ENCODE results near the gene AKAP8L.
"Not testable (repeated sequence)": the region's sequence is repeated elsewhere in the genome, so short reads cannot be mapped to it uniquely, and the experiment has no call there.

The AKAP8L gene

GRCh38 chr19:15412832-15413231, 6.0 kb downstream of the AKAP8L start:
- DNase-seq, result no peak

GRCh38 chr19:15411351-15411750, 7.4 kb downstream of the AKAP8L start:
- not testable (repeated sequence) for DNase-seq

GRCh38 chr19:15404780-15405211, 14.0 kb downstream of the AKAP8L start:
- DNase-seq, result no peak

DNA sequence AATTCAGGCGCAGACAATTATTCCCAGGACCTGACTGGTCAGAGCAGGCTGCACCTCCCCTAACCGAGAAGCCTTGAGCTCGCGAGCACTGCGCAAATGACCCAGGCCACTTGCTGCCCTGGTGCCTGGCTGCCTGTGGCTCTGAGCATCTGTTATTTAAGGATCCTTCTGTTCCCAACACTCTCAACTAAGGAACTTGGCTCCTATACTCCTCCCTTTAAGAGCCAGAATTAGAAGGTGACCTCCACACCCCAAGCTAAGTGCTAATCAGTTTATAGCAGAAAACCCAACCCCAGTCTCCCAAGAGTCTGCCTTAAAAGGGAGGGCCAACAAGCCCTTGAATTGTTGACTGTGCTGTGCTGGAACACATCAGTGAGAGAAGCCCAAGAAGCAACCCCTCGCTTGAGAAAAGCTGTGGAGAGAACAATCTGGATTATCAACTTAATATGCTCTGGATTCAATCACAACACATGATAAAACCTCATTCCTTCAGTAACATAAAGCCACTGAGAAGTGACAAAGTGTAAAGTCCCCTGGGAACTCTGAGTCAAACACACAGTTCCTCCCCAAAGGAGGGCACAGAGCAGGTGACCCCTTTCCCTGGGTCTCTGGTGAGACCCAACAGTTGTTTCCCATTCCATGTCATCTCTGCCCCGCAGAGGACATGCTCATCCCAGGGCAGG, 14.6 kb downstream of the AKAP8L start:
- DNase-seq, result no peak

GRCh38 chr19:15403151-15403531, 15.6 kb downstream of the AKAP8L start:
- no peak for DNase-seq

DNA sequence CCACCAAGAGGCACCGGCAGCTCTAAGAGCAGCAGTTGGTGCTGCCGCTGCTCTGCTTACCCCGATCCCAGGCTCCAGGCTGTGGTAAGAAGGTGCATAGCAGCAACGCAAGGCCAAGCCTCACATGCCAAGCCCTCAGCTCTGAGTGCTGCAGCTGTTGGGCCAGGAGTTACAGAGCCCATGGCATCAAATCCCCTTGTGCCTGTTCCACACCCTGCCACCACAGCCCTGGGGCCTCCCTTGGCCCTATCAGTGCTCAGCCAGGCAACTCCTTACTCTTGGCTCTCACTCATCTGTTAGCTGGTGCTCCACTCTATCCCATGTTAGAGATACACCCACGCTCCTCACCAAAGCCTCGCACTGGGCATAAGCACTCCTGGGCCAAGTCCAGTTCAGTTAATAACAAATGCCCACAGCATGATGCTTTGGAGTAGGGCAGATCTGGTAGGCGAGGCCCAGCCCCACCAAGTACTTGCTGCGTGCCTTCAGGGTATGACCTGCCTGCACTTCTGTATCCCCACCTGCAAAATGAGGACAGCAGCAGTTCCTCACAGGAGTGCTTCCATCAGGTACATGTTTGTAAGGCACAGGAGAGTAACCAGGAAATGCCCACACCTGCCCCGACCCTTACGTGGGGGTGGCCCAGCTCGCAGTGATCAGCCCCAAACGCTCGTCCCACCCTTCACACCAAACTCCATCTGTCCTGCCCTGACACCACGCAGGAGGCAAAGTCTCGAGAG, 16.2 kb downstream of the AKAP8L start:
- DNase-seq, result no peak

DNA sequence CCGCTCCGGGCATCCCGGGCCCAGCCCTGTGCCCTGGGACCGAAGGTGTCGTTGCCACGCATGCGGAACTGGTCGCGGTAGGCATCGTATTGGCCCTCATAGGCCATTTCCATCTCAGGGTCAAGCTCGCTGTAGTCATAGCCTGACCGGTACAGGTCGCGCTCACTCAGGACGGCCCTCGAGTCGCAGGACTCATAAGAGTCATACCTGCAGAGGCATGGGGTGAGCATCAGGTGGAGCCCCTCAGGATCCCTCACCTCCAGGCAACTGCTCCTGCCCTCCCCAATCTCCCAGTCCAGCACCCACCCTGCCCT, 17.4 kb downstream of the AKAP8L start:
- DNase-seq, result no peak

DNA sequence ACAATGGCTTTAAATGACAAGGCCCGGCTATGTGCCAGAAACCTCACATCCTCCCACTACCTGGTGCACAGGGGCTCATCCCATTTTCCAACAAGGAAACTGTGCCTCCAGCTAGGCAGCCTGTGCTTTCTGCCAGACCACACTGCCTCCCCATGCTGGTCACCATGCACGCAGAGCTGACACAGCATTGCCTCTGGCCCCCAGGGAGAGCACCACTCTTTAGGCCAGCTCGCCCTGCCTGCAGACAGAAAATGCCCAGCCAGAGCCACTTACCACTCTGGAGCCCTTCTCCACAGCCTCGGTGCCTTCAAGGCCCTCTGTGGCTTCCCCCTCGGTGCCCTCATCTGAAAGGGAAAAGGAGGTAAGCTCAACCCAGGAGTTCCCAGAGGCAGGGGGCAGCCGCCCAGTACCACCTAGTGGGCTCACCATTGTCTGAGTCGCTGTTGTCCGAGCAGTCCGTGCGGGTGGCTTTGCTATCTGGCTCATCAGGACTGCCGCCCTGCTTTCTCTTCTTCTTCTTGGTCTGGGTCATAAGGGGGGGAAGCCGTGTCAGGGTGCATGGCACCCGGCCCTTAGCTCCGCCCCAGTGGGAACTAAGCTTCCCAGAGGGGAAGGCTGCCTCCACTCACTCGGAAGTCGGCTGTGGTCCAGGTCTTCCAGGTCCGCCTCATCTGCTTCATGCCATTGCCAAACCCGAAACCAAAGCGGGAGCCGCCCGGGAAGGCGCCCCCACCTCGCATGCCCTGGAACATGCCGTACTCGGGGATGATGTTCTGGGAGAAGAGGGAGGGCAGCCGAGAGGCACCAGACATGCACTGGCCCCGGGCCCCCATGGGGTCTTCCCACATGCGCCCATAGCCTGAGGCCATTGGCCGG, 18.0 kb downstream of the AKAP8L start:
- no peak for DNase-seq

DNA sequence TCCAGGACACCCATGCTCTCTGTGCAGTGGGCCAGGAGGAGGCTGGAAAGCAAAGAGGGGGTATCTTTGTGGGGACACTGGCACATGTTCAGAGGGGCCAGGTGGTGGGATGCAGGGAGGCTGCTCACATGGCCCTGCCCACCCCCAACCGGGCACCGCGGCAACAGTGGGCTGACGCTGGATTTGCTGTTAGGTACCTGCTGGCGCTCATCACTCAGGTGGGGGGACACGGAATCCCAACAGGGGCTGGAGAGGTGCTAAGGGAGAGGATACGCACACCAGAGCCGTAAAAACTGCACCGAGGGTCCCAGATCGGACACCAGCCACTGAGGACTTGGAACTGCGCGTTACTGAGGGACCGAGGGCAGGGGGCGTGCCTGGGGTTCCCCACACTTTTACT, 19.2 kb downstream of the AKAP8L start:
- no peak for DNase-seq

GRCh38 chr19:15399234-15399515, 19.6 kb downstream of the AKAP8L start:
- no peak for DNase-seq

- DNase-seq, result no peak
Measured at GRCh38 chr19:15398501-15399233, 20.1 kb downstream of the AKAP8L start.

DNA sequence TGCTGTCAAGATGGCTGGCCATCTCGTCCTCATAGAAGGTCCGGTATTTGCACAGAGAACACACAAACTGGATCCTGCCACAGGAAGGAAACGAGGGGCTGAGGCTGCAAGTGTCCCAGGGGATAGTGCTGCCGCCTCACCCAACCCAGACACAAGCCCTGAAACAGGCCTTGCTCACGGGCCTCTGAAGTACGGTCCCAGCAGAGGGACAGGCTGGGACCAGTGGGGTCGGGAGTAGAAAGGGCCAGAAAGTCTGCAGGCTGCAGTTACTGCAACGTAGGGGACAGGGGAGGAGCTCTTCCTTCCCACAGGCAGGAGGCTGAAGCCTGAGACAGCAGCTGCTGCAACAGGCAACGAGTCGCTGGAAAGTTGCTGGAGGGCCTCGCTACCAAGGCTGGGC, 21.0 kb downstream of the AKAP8L start:
- no peak for DNase-seq

GRCh38 chr19:15397236-15397635, 21.6 kb downstream of the AKAP8L start:
- DNase-seq, result no peak

DNA sequence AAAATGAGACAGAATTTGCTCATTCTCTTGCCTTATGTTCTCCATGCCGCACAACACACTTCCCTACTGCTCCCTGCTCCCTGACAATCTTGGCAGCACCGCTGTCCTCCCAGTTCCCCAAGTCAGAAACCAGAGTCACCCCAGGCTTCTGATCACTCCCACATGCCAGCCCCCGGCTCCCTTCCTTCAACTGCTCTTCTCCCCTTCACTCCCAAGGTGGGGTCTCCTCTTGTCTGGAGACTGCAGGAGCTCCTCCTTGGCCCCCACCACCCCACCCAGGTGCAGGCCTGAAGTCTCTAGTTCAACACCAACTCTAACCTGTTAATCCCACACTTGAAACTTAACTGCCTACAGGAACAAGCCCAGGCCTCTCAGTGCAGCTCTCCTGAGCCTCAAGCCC, 22.4 kb downstream of the AKAP8L start:
- DNase-seq, result no peak

- DNase-seq, result not testable (repeated sequence)
Measured at GRCh38 chr19:15395251-15395650, 23.5 kb downstream of the AKAP8L start.

DNA sequence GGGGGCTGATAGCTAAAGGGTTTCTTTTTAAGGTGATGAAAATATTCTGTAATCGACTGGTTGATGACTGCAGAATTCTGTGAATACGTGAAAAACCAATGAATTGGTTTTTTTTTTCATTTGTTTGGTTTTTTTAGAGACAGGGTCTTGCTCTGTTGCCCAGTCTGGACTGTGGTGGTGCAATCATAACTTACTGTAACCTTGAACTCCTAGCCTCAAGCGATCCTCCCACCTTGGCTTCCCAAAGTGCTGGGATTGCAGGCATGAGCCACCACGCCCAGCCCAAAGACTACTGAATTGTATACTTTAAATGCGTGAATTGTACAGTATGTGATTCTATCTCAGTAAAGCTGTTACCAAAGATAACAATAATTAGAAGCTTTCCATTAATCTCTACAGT, 24.4 kb downstream of the AKAP8L start:
- DNase-seq, result no peak

GRCh38 chr19:15393963-15394362, 24.8 kb downstream of the AKAP8L start:
- DNase-seq, result no peak

GRCh38 chr19:15390814-15391213, 28.0 kb downstream of the AKAP8L start:
- no peak for DNase-seq

DNA sequence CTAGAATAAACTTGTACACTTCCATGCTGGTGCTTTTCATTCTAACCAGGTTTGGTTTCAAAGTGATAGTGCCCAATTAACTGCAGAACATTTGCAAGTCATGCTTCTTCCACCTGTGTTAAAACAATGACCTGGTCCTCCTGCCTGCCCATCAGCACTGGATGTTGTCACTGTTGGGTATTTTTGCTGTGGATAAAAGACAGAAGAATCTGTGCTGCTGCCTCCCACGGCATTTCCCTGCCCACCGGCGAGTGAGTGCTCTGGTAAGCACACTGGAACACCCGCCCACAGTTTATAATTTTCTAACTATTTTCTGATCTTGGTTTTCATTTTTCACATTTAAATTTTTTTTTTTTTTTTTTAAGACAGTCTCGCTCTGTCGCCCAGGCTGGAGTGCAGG, 36.9 kb downstream of the AKAP8L start:
- DNase-seq, result no peak

DNA sequence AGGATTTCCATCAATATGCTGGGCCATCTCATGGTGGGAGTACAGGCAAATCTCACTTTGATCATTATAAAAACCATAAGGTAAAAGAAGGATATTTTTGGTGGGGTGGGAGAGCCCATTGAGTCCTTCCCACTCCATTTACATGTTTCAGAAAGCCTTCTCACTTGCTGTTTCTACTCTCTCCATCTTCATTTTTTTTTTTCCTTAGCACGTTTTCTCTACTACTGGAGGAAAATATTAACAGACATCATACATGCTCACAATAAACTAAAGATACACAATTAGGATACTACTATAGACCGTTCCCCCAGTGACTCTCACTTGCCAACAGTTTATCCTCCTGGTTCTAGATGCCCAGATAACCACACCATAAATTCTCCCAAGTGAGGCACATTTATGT, 37.4 kb downstream of the AKAP8L start:
- DNase-seq, result no peak

DNA sequence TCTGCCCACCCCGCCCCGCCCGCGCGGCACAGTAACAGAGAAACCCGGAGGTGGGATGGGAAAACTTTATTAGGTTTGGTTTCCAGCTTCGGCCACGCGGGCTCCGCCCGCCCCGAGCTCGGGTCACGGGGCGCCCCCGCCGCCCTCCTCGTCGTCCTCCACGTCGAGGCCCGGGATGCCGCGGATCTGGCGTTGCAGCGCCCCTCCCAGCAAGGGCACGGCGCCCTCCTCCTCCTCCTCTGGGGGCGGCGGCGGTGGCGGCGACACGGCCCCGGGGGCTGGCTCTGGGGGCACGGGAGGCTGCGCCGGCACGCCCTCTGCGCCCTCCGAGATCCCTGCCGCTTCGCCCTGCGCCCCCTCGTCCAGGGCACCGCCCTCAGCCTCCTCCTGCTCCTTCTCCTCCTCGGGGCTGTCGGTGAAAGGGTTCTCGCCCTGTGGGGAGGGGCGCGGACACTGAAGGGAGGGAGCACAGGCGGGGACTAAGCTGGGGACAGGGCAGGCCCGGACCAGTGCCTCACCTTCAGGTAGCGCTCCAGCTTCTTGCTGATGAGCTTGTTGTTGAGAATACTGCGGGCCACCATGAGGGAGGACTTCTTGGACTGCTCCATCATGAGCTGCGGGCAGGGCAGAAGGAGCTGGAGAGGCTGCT, 38.7 kb downstream of the AKAP8L start:
- no peak for DNase-seq

- peak; percentile 98 for DNase-seq
Measured at GRCh38 chr19:15379083-15379998, 39.4 kb downstream of the AKAP8L start, which contains the start of gene AKAP8. Gene AKAP8 (minus strand): TSS chr19:15379787. CDS start chr19:15379731, 56 bp downstream.

Data from activated effector memory CD4-positive, alpha-beta T cell treated with Interleukin-2 at 50 U/mL for 16 hours (primary cell).